ENCODE results near the gene MRAS. TPM values are rescaled to one million over a fixed set of nuclear protein-coding genes. Genes with fewer than 3 reads are reported as not detected.
A peak's percentile ranks its signal among the peaks of the same experiment; 100 is the strongest.

The MRAS gene
- total and polyA plus RNA-seq, 4 donors, result 12.6 to 28.7 (median 22.3) TPM

DNA sequence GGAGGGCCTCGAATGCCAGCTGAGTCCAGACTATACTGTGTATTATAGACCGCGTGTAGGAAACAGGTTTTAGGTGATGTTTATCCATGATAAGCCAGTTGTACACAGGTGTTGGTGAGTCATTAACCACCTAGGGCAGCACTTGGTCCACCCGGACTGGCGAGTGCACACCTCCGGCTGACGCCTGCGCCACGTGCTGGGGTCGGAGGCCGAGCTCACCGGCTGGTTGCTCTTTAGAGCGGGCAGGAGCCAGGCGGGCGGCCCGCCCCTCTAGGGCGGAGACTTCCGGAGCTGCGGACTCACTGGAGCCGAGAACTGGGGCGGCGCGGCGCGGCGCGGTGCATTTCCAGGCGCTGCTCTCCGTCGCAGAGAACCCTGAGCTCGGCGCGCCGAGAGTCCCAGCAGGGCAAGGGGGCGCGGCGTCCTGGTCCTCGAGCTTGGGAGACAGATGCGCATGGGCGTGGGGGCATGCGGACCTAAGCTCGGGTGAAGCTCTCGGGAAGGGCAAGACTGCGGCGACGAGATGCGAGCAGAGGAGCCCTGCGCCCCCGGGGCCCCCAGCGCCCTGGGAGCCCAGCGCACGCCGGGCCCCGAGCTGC lies 86.0 kb downstream of the MRAS start, which contains the start of gene ESYT3:
Gene ESYT3, plus strand, starts transcription at position 341 of the 599 bp plus-strand sequence. Its CDS starts 183 bp downstream, at position 524.
- peak within 1 kb of the TSS; percentile 75 for H3K4me3 ChIP-seq
- no peaks in the 10 kb centered on the region for H3K36me3 ChIP-seq (ENCODE audit: control insufficient read depth in 4 of 4, insufficient read depth in 4 of 4, low read length in 4 of 4)
- ATAC-seq (ENCODE audit: insufficient read depth, low FRiP score), result peak; percentile 91
- 1 to 2% methylated on average over 47 to 54 of the region's 54 CpGs for WGBS, 2 donors
- TF ChIP-seq CTCF (IDR thresholded peaks at IDR 0.05; ENCODE audit: control extremely low read depth, extremely low read depth), result no peak
- H3K9me3 ChIP-seq (ENCODE audit: control insufficient read depth in 4 of 4, insufficient read depth in 3 of 4, low read length in 3 of 4), result no peaks in the 10 kb centered on the region
- H3K27ac ChIP-seq (ENCODE audit: low read depth in 1 of 2, low read length in 1 of 2), result peak within 1 kb of the TSS in 1 of 2 donors; percentile 80
- no peak within 1 kb of the TSS for H3K9ac ChIP-seq (ENCODE audit: insufficient read depth in 1 of 2, low read length in 2 of 2)
- H3K4me1 ChIP-seq (ENCODE audit: control insufficient read depth in 5 of 5, insufficient read depth in 5 of 5, low read length in 5 of 5), result peaks cover 0 to 21% (median 9%) of the 10 kb centered on the region in 5 donors
- peaks cover 0 to 42% (median 37%) of the 10 kb centered on the region in 3 donors for H3K27me3 ChIP-seq (ENCODE audit: control insufficient read depth in 3 of 3, insufficient read depth in 3 of 3, low read length in 2 of 3)
- DNase-seq, result peak; percentile 53 to 76 (median 75)

- WGBS, 2 donors, result 2 to 5% methylated on average over 65 to 78 of the region's 78 CpGs
- Histone ChIP-seq H3K27ac (ENCODE audit: low read depth in 1 of 2, low read length in 1 of 2) (peak overlapping the region in 1 of 2 donors; percentile 80), H3K36me3 (ENCODE audit: control insufficient read depth in 4 of 4, insufficient read depth in 4 of 4, low read length in 4 of 4) (no peaks in the 10 kb centered on the region), H3K27me3 (ENCODE audit: control insufficient read depth in 3 of 3, insufficient read depth in 3 of 3, low read length in 2 of 3) (peaks cover 0 to 42% (median 37%) of the 10 kb centered on the region in 3 donors), H3K9me3 (ENCODE audit: control insufficient read depth in 4 of 4, insufficient read depth in 3 of 4, low read length in 3 of 4) (no peaks in the 10 kb centered on the region), H3K9ac (ENCODE audit: insufficient read depth in 1 of 2, low read length in 2 of 2) (no peak overlapping the region), H3K4me3 (peak overlapping the region; percentile 75), H3K4me1 (ENCODE audit: control insufficient read depth in 5 of 5, insufficient read depth in 5 of 5, low read length in 5 of 5) (peaks cover 0 to 21% (median 9%) of the 10 kb centered on the region in 5 donors)
- no peak for TF ChIP-seq CTCF (IDR thresholded peaks at IDR 0.05; ENCODE audit: control extremely low read depth, extremely low read depth)
- DNase-seq, result peak in 2 of 3 donors; percentile 21 to 39
- peak; percentile 3 for ATAC-seq (ENCODE audit: insufficient read depth, low FRiP score)
Measured at GRCh38 chr3:138434875-138435772, 86.7 kb downstream of the MRAS start.

- Histone ChIP-seq H3K9me3 (ENCODE audit: control insufficient read depth in 4 of 4, insufficient read depth in 3 of 4, low read length in 3 of 4) (no peaks in the 10 kb centered on the region), H3K4me3 (peak overlapping the region; percentile 75), H3K36me3 (ENCODE audit: control insufficient read depth in 4 of 4, insufficient read depth in 4 of 4, low read length in 4 of 4) (no peaks in the 10 kb centered on the region), H3K4me1 (ENCODE audit: control insufficient read depth in 5 of 5, insufficient read depth in 5 of 5, low read length in 5 of 5) (peaks cover 0 to 25% (median 10%) of the 10 kb centered on the region in 5 donors), H3K9ac (ENCODE audit: insufficient read depth in 1 of 2, low read length in 2 of 2) (no peak overlapping the region), H3K27ac (ENCODE audit: low read depth in 1 of 2, low read length in 1 of 2) (peak overlapping the region in 1 of 2 donors; percentile 80), H3K27me3 (ENCODE audit: control insufficient read depth in 3 of 3, insufficient read depth in 3 of 3, low read length in 2 of 3) (peaks cover 0 to 42% (median 37%) of the 10 kb centered on the region in 3 donors)
- TF ChIP-seq CTCF (IDR thresholded peaks at IDR 0.05; ENCODE audit: control extremely low read depth, extremely low read depth), result no peak
- ATAC-seq (ENCODE audit: insufficient read depth, low FRiP score) (no peak), DNase-seq (no peak)
- whole genome bisulfite sequencing, 2 donors, result 66 to 82% methylated on average over 8 of the region's 8 CpGs
Measured at GRCh38 chr3:138435840-138436239, 87.5 kb downstream of the MRAS start.
